Stimulated activated CD4-positive, alpha-beta T cell treated with anti-CD3 and anti-CD28 coated beads, TNF-alpha, amount 100 ng/mL, for 24 hours (primary cell): Measurements from ENCODE around the gene CDRT4.
"Not testable (repeated sequence)": the region's sequence is repeated elsewhere in the genome, so short reads cannot be mapped to it uniquely, and the experiment has no call there.

Experiments
- DNase-seq, 3 experiments: peaks; one replicate each; pipeline ENCODE4 v3.0.0-alpha.2; 2020; ENCODE audit warnings: low read depth in 3 of 3

The CDRT4 gene

GRCh38 chr17:15456972-15457722 is 10.3 kb downstream of the CDRT4 start:
- DNase-seq, result no peak

GRCh38 chr17:15456496-15456895 is 10.9 kb downstream of the CDRT4 start:
- DNase-seq, result no peak

GRCh38 chr17:15454346-15454745 is 13.1 kb downstream of the CDRT4 start:
- no peak for DNase-seq

GRCh38 chr17:15453782-15454181 is 13.6 kb downstream of the CDRT4 start:
- DNase-seq, result no peak

GRCh38 chr17:15453246-15453645 is 14.2 kb downstream of the CDRT4 start:
- DNase-seq, result no peak

GRCh38 chr17:15452746-15453145 is 14.7 kb downstream of the CDRT4 start:
- DNase-seq, result no peak

GRCh38 chr17:15451680-15452079 is 15.7 kb downstream of the CDRT4 start:
- DNase-seq, result no peak

GRCh38 chr17:15448580-15448956 is 18.9 kb downstream of the CDRT4 start:
- no peak for DNase-seq

GRCh38 chr17:15447928-15448579 is 19.4 kb downstream of the CDRT4 start:
- DNase-seq, result no peak

GRCh38 chr17:15446036-15446435 is 21.4 kb downstream of the CDRT4 start:
- DNase-seq, result no peak

- no peak for DNase-seq
Observed at GRCh38 chr17:15444805-15445204, 22.6 kb downstream of the CDRT4 start.

GRCh38 chr17:15442311-15443180 is 24.9 kb downstream of the CDRT4 start:
- DNase-seq, result no peak

- no peak for DNase-seq
Observed at GRCh38 chr17:15441315-15441714, 26.1 kb downstream of the CDRT4 start.

- no peak for DNase-seq
Observed at GRCh38 chr17:15440347-15440746, 27.1 kb downstream of the CDRT4 start.

GRCh38 chr17:15439205-15439985 is 28.0 kb downstream of the CDRT4 start:
- not testable (repeated sequence) for DNase-seq

- no peak for DNase-seq
Observed at GRCh38 chr17:15438491-15439105, 28.8 kb downstream of the CDRT4 start.

GRCh38 chr17:15437303-15437635 is 30.2 kb downstream of the CDRT4 start:
- DNase-seq, result no peak

- DNase-seq, result peak in 1 of 3 experiments; percentile 14
Observed at GRCh38 chr17:15436473-15437302, 30.7 kb downstream of the CDRT4 start.

- DNase-seq, result no peak
Observed at GRCh38 chr17:15434956-15435355, 32.5 kb downstream of the CDRT4 start.

GRCh38 chr17:15432807-15433611 is 34.4 kb downstream of the CDRT4 start:
- DNase-seq, result no peak
